Thyroid gland (tissue), 4 donors: ENCODE measurements around the gene HNRNPL. TPM values are rescaled to one million over a fixed set of nuclear protein-coding genes. Genes with fewer than 3 reads are reported as not detected.

Experiments used
- DNase-seq, 2 donors: peaks; one replicate each; pipeline ENCODE4 v3.0.0-alpha.2; 2019
- H3K27ac ChIP-seq, 3 donors: fragments of 200-600 bp; sonication (generic); 1 replicate in 2 of 3; 2 replicates in 1 of 3; pipeline ENCODE4 v1.5.1; 2016 to 2019; ENCODE audit warnings: mild to moderate bottlenecking in 1 of 3, moderate library complexity in 1 of 3
- H3K27me3 ChIP-seq: fragments of 200-600 bp; sonication (generic); one replicate; pipeline ENCODE4 v1.5.1; 2019
- H3K36me3 ChIP-seq, 2 donors: fragments of 200-600 bp; sonication (generic); one replicate each; pipeline ENCODE4 v1.5.1; 2016 to 2019
- H3K4me1 ChIP-seq, 2 donors: fragments of 200-600 bp; sonication (generic); one replicate each; pipeline ENCODE4 v1.5.1; 2017 to 2019
- H3K4me3 ChIP-seq, 3 donors: fragments of 200-600 bp; sonication (generic); replicated peaks in 1 of 3; 1 replicate in 2 of 3; 2 replicates in 1 of 3; pipeline ENCODE4 v1.5.1; 2016; ENCODE audit warnings: mild to moderate bottlenecking in 1 of 3
- H3K9me3 ChIP-seq: fragments of 200-600 bp; sonication (generic); one replicate; pipeline ENCODE4 v1.5.1; 2017
- CTCF ChIP-seq, 6 experiments: fragments of 200-600 bp in 3 of 6; fragments of 450-650 bp in 3 of 6; sonication (generic) in 3 of 6; IDR thresholded peaks; one replicate each; pipeline ENCODE4 v1.5.1; 2016 to 2019; ENCODE audit warnings: antibody characterized with exemption in 6 of 6, mild to moderate bottlenecking in 2 of 6, inconsistent platforms in 1 of 6, moderate library complexity in 1 of 6
- POLR2A ChIP-seq, 2 donors: fragments of 450-650 bp; IDR thresholded peaks; one replicate each; pipeline ENCODE4 v1.6.1; 2017; ENCODE audit warnings: antibody characterized with exemption in 2 of 2, mild to moderate bottlenecking in 2 of 2, moderate library complexity in 1 of 2
- WGBS, 2 donors: methylation state at CpG; one replicate each; pipeline ENCODE4 v1.1.5; 2017; 5-methylcytosine and 5-hydroxymethylcytosine counted together
- intact Hi-C: fragments of 100-400 bp; cut with DNase I; formaldehyde crosslinking; loops from one replicate; pipeline ENCODE4 v1.15.1; 2023
- total RNA-seq, 4 donors: library from RNA; depleted of rRNA; stranded (reverse); fragments of >200 nt; gene quantifications; one replicate each; pipeline ENCODE4 v1.2.3, GENCODE V29; 2016

The HNRNPL gene
- total RNA-seq, 4 donors from 2014 or later: 181 to 247 (median 232) TPM

DNA sequence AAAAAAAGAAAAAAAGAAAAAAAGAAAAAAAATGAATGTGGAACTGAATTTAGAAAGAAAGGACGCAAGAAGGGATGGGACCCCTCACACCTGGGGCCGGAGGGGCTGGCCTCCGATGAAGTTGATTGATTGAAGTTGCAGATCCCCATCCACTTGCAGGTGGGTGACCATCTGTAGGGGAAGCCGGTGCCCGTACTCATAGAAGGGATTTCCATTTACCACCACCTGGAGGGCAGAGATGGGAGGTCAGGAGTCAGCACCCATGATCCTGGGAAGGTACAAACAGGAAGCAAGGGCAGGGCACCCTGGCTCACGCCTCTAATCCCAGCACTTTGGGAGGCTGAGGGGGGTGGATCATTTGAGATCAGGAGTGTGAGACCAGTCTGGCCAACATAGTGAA, 43.4 kb downstream of the HNRNPL start:
- intact Hi-C loops: no loop called here
- Histone ChIP-seq H3K9me3 (no peaks in the 10 kb centered on the region), H3K4me1 (peaks cover 4 to 11% of the 10 kb centered on the region in 2 donors), H3K36me3 (no peaks in the 10 kb centered on the region), H3K27me3 (no peaks in the 10 kb centered on the region), H3K4me3 (no peak overlapping the region), H3K27ac (no peak overlapping the region)
- no peak for DNase-seq
- no peak for TF ChIP-seq CTCF (IDR thresholded peaks at IDR 0.05)
- no peak for TF ChIP-seq POLR2A (IDR thresholded peaks at IDR 0.05)
- WGBS, 2 donors: 93 to 94% methylated on average over 6 of the region's 6 CpGs

GRCh38 chr19:38805180-38805579, 44.6 kb downstream of the HNRNPL start:
- Histone ChIP-seq H3K9me3 (no peaks in the 10 kb centered on the region), H3K4me1 (peaks cover 4 to 11% of the 10 kb centered on the region in 2 donors), H3K36me3 (no peaks in the 10 kb centered on the region), H3K27ac (no peak overlapping the region), H3K27me3 (no peaks in the 10 kb centered on the region), H3K4me3 (no peak overlapping the region)
- DNase-seq: no peak
- 63 to 79% methylated on average over 1 of the region's 1 CpG for WGBS, 2 donors
- TF ChIP-seq POLR2A (IDR thresholded peaks at IDR 0.05) (no peak), CTCF (IDR thresholded peaks at IDR 0.05) (no peak)
- intact Hi-C loops: no loop called here

DNA sequence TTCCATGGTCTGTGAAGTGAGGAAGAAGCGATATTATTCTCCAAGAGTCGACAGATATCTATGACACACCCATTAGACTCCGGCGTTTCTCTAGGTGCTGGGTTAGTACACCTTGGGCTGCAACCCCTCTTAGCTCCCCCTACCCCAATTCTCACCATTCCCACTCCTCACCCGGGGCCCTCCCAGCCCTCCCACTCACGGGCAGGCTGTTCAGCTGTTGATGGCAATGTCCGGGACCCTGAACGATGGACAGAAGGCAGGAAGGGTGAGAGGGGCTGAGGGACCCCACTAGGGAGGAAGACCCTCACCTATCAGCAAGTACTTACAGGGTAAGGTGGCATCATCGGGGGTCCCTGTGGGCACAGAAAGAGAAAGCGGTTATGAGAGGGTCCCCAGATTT, 46.2 kb downstream of the HNRNPL start:
- peaks cover 4 to 11% of the 10 kb centered on the region in 2 donors for H3K4me1 ChIP-seq
- 86 to 90% methylated on average over 10 of the region's 10 CpGs for WGBS, 2 donors
- H3K4me3 ChIP-seq: no peak overlapping the region
- H3K36me3 ChIP-seq: no peaks in the 10 kb centered on the region
- intact Hi-C loops: no loop called here
- DNase-seq: no peak
- H3K27me3 ChIP-seq: no peaks in the 10 kb centered on the region
- TF ChIP-seq POLR2A (IDR thresholded peaks at IDR 0.05) (no peak), CTCF (IDR thresholded peaks at IDR 0.05) (no peak)
- H3K9me3 ChIP-seq: no peaks in the 10 kb centered on the region
- H3K27ac ChIP-seq: no peak overlapping the region

GRCh38 chr19:38801359-38802095, 48.3 kb downstream of the HNRNPL start:
- Histone ChIP-seq H3K36me3 (no peaks in the 10 kb centered on the region), H3K4me1 (no peaks in the 10 kb centered on the region), H3K9me3 (no peaks in the 10 kb centered on the region), H3K27me3 (no peaks in the 10 kb centered on the region), H3K27ac (no peak overlapping the region), H3K4me3 (no peak overlapping the region)
- TF ChIP-seq POLR2A (IDR thresholded peaks at IDR 0.05): no peak
- no peak for TF ChIP-seq CTCF (IDR thresholded peaks at IDR 0.05)
- intact Hi-C loops: no loop called here
- DNase-seq: no peak
- 93 to 97% methylated on average over 12 of the region's 12 CpGs for WGBS, 2 donors

DNA sequence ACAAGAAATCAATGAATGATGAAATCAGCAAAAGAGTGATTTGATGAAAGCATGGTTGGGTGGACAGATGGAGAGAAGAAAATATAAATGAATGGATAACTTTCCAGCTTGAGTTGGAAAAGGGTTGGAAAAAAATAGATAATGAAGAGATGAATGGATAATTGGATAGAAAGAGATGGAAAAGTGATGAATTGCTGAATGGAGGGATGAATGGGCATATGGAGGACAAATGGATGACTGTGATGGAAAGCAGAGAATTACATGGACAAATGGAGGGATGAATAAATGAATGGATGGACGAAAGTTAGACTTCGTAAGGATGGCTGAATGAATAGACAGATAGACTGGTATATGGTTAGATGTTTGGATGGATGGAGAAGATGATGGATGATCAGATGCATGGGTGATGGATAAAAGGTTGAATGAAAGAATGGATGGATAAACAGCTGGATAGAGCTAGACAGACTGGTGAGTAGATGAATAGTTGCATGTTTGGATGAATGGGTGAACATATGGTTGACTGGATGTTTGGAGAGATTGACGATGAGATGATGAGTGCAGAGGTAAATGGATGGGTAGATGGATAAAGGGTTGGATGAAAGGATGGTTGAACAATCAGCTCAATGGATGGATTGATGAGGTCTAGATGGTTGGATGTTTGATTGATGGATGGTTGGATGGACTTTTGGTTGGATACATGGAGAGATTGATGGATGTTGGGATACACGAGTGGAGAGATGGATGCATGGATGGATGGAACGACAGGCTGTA, 49.0 kb downstream of the HNRNPL start:
- TF ChIP-seq CTCF (IDR thresholded peaks at IDR 0.05) (no peak), POLR2A (IDR thresholded peaks at IDR 0.05) (no peak)
- Histone ChIP-seq H3K4me1 (no peaks in the 10 kb centered on the region), H3K27ac (no peak overlapping the region), H3K9me3 (no peaks in the 10 kb centered on the region), H3K4me3 (no peak overlapping the region), H3K36me3 (no peaks in the 10 kb centered on the region), H3K27me3 (no peaks in the 10 kb centered on the region)
- intact Hi-C loops: no loop called here
- no peak for DNase-seq
- WGBS, 2 donors: 89 to 94% methylated on average over 5 of the region's 5 CpGs
